K562 (cell line): ENCODE results near the gene RHOB. TPM values are rescaled to one million over a fixed set of nuclear protein-coding genes. Genes with fewer than 3 reads are reported as not detected.

ENCODE experiments used
- ARID2 ChIP-seq: fragments of 450-650 bp; IDR thresholded peaks from 2 replicates; pipeline ENCODE4 v1.6.1; 2017; ENCODE audit warnings: antibody characterized with exemption, mild to moderate bottlenecking
- CBFB ChIP-seq: sonication (generic); formaldehyde crosslinking; IDR thresholded peaks from 2 replicates; pipeline ENCODE4 v1.4.0; 2020; ENCODE audit warnings: mild to moderate bottlenecking, missing genetic modification reagents
- DEAF1 ChIP-seq: fragments of 450-650 bp; formaldehyde crosslinking; IDR thresholded peaks from 2 replicates; pipeline ENCODE4 v1.4.0; 2020; ENCODE audit warnings: mild to moderate bottlenecking, moderate library complexity
- GTF2F1 ChIP-seq: IDR thresholded peaks from 2 replicates; pipeline ENCODE4 v1.6.1; 2011; ENCODE audit warnings: low read depth, low read length, improper control_type of control experiment
- HCFC1 ChIP-seq: IDR thresholded peaks from 2 replicates; pipeline ENCODE4 v1.6.1; 2012; ENCODE audit warnings: low read depth, low read length, improper control_type of control experiment
- HNRNPH1 ChIP-seq: fragments of 200-400 bp; formaldehyde crosslinking; optimal IDR thresholded peaks from 2 replicates; pipeline ENCODE3; 2017; ENCODE audit warnings: low read depth, mild to moderate bottlenecking, low read length, moderate library complexity
- MAFK ChIP-seq: IDR thresholded peaks from 2 replicates; pipeline ENCODE4 v1.6.1; 2011; ENCODE audit warnings: low read length, improper control_type of control experiment
- MYC ChIP-seq, 2 experiments: fragments of 250-450 bp in 1 of 2; sonication (Bioruptor Pico) in 1 of 2; IDR thresholded peaks; 2 replicates each; pipeline versions ENCODE4 v1.5.1 to v1.6.1; 2012 to 2021; ENCODE audit warnings: low read depth in 2 of 2, borderline replicate concordance in 1 of 2, improper control_type of control experiment in 1 of 2, low read length in 1 of 2, mild to moderate bottlenecking in 1 of 2, moderate library complexity in 1 of 2
- NR3C1 ChIP-seq: sonication (generic); formaldehyde crosslinking; IDR thresholded peaks from 2 replicates; pipeline ENCODE4 v1.8.1; 2022; ENCODE audit warnings: missing genetic modification reagents
- PHF20 ChIP-seq: fragments of 450-650 bp; IDR thresholded peaks from 2 replicates; pipeline ENCODE4 v1.6.1; 2018; ENCODE audit not compliant: partially characterized antibody
- SIX5 ChIP-seq, 2 experiments: IDR thresholded peaks; 2 replicates each; pipeline ENCODE4 v1.6.1; 2011; ENCODE audit warnings: low read length in 2 of 2, borderline replicate concordance in 1 of 2, low read depth in 1 of 2, mild to moderate bottlenecking in 1 of 2, moderate library complexity in 1 of 2; ENCODE audit not compliant: insufficient read depth in 1 of 2
- SMARCA4 ChIP-seq: fragments of 450-650 bp; IDR thresholded peaks from 2 replicates; pipeline ENCODE4 v1.6.1; 2016
- TAF1 ChIP-seq: IDR thresholded peaks from 2 replicates; pipeline ENCODE4 v1.6.1; 2011; ENCODE audit warnings: mild to moderate bottlenecking, low read length, moderate library complexity; ENCODE audit not compliant: insufficient read depth, control insufficient read depth, severe bottlenecking; ENCODE audit errors: extremely low read depth
- TCF7 ChIP-seq: sonication (generic); IDR thresholded peaks from 2 replicates; pipeline ENCODE4 v1.6.1; 2016; ENCODE audit warnings: antibody characterized with exemption, borderline replicate concordance
- TEAD2 ChIP-seq: fragments of 450-650 bp; IDR thresholded peaks from 2 replicates; pipeline ENCODE4 v1.6.1; 2016; ENCODE audit warnings: missing genetic modification characterization, control low read depth, missing compliant biosample characterization
- XRCC5 ChIP-seq: fragments of 200-400 bp; formaldehyde crosslinking; IDR thresholded peaks from 2 replicates; pipeline ENCODE4 v1.6.1; 2017; ENCODE audit warnings: low read depth, mild to moderate bottlenecking, low read length
- ZBTB1 ChIP-seq: sonication (generic); formaldehyde crosslinking; IDR thresholded peaks from 2 replicates; pipeline ENCODE4 v1.8.1; 2023; ENCODE audit warnings: missing genetic modification reagents, low read depth, mild to moderate bottlenecking, borderline replicate concordance
- ZFP30 ChIP-seq: fragments of 250-450 bp; sonication (Bioruptor Pico); IDR thresholded peaks from 2 replicates; pipeline ENCODE4 v1.8.0; 2022; ENCODE audit warnings: moderate library complexity, mild to moderate bottlenecking, inconsistent platforms, borderline replicate concordance
- ZNF395 ChIP-seq: fragments of 200-800 bp; sonication (Bioruptor generic); IDR thresholded peaks from 2 replicates; pipeline ENCODE4 v1.6.1; 2017; ENCODE audit warnings: missing genetic modification characterization, missing compliant biosample characterization
- ZNF512 ChIP-seq: IDR thresholded peaks from 2 replicates; pipeline ENCODE4 v1.6.1; 2016; ENCODE audit warnings: missing genetic modification characterization, missing compliant biosample characterization
- polyA plus RNA-seq, 8 experiments: library from polyadenylated mRNA; depleted of rRNA in 4 of 8; stranded (reverse) in 5 of 8; unstranded in 3 of 8; fragments of >200 nt; fragmentation: Nextera tagmentation in 2 of 8; fragmentation: Illumina TruSeq in 1 of 8; extraction: Ambion mirVana in 2 of 8; extraction: Trizol in 1 of 8; gene quantifications; 2 replicates each; pipeline versions ENCODE4 v1.2.1 to v1.2.3, GENCODE V29; 2011 to 2014; ENCODE audit warnings: inconsistent platforms in 1 of 8, missing spikeins in 1 of 8
- total RNA-seq, 7 experiments: library from RNA; depleted of rRNA in 6 of 7; stranded (reverse); fragments of >200 nt in 6 of 7; fragmentation: Illumina TruSeq in 2 of 7; extraction: Trizol in 2 of 7; gene quantifications; 2 replicates each; pipeline versions ENCODE4 v1.2.1 to v1.2.3, GENCODE V29; 2011 to 2021; ENCODE audit warnings: low replicate concordance in 1 of 7
- TF ChIP-seq, protein P1 (sequence below): sonication (generic); formaldehyde crosslinking; IDR thresholded peaks from 2 replicates; pipeline ENCODE4 v1.8.1; 2022; ENCODE audit warnings: missing genetic modification reagents

RHOB gene
- total and polyA plus RNA-seq, 9 of the 15 experiments (the other 6 are each of a cell fraction or from before 2014, with no cell fraction given) = 0.07 to 4.8 (median 1.1) TPM

DNA sequence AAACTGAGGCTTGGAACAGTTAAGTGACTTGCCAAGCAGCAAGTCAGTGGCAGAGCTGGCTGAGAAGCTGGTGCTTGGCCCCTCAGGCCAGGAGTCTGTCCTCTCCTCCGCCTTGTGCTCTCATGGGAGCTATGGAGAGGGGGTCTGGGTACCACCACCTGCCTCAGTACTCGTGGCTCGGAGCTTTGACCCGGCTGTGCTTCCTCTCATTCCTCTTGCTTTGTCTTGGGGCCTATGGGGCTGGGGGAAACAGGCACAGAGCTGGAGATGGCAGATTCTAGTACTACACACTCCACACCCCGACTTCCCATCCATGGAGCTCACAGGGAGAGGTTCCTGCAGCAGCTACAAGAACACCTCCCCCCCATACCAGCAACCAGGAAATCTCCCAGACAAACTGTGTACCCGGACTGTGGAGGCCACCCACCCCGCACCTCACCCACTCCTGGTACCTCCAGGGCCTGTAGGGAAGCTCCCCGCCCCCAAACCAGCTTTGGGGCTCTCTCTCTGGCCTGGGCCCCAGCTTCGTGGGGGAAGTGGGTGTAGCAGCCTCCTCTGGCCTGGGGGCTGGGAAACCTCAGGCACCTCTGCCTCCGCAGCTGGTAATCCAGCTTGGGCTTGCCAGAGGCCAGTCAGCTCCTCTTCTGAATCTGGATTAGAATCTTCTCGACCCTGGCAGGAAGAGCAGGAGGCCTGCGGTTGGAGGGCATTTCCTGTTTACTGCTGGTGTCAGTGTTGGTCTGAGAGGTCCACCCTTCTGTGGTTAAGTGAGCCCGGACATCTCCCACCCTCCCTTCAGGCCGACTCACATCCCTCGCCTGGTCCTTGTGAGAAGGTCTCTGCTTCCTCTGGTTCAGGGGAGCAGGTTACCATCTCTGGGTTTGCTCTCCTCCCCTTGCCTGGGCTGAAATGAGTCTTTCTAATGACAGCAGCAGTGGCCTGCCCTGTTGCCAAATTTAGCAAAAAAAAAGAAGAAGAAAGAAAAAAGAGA is 22.3 kb upstream of the RHOB start (continued):
- TF ChIP-seq, protein P1, sequence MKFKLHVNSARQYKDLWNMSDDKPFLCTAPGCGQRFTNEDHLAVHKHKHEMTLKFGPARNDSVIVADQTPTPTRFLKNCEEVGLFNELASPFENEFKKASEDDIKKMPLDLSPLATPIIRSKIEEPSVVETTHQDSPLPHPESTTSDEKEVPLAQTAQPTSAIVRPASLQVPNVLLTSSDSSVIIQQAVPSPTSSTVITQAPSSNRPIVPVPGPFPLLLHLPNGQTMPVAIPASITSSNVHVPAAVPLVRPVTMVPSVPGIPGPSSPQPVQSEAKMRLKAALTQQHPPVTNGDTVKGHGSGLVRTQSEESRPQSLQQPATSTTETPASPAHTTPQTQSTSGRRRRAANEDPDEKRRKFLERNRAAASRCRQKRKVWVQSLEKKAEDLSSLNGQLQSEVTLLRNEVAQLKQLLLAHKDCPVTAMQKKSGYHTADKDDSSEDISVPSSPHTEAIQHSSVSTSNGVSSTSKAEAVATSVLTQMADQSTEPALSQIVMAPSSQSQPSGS (CRISPR knock-in tag) = no peak
- no peak for TF ChIP-seq TEAD2 (tag)
- TF ChIP-seq MAFK = no peak
- TF ChIP-seq XRCC5 = no peak
- no peak for TF ChIP-seq CBFB (CRISPR knock-in tag)
- TF ChIP-seq GTF2F1 = no peak
- no peak for TF ChIP-seq PHF20
- TF ChIP-seq TAF1 = no peak
- TF ChIP-seq HCFC1 = no peak
- TF ChIP-seq ZBTB1 (CRISPR knock-in tag) = no peak; the same call in 1 of the 2 replicates
- no peak for TF ChIP-seq SIX5 (IDR thresholded peaks at IDR 0.05; ENCODE audit: borderline replicate concordance in 1 of 2, insufficient read depth in 1 of 2, low read depth in 1 of 2, low read length in 2 of 2)
- TF ChIP-seq ARID2 = no peak
- no peak for TF ChIP-seq ZNF512 (tag)
- TF ChIP-seq TCF7 = no peak
- TF ChIP-seq NR3C1 (CRISPR knock-in tag) = no peak
- TF ChIP-seq ZFP30 (CRISPR knock-in tag) = no peak
- TF ChIP-seq HNRNPH1 = no peak
- no peak for TF ChIP-seq MYC (IDR thresholded peaks at IDR 0.05; ENCODE audit: low read depth, low read length)
- TF ChIP-seq MYC (CRISPR knock-in tag; IDR thresholded peaks at IDR 0.05; ENCODE audit: borderline replicate concordance, low read depth) = no peak
- 0 out of 2 replicates have a peak, but pooled peaks have one; percentile 14 for TF ChIP-seq SMARCA4
- peak; percentile 83; the same call in 1 of the 2 replicates for TF ChIP-seq ZNF395 (CRISPR knock-in tag)
- TF ChIP-seq DEAF1 = no peak
